Tibial nerve (tissue), 4 donors: ENCODE results near the gene UBR4. TPM values are rescaled to one million over a fixed set of nuclear protein-coding genes. Genes with fewer than 3 reads are reported as not detected.

ENCODE experiments used
- DNase-seq, 2 donors: peaks; one replicate each; pipeline ENCODE4 v3.0.0-alpha.2; 2019; ENCODE audit warnings: low spot score in 2 of 2
- H3K27ac ChIP-seq, 4 donors: fragments of 200-600 bp; sonication (generic) in 3 of 4; one replicate each; pipeline ENCODE4 v1.5.1; 2017 to 2019; ENCODE audit warnings: mild to moderate bottlenecking in 1 of 4
- H3K27me3 ChIP-seq, 2 donors: fragments of 200-600 bp; sonication (generic) in 1 of 2; one replicate each; pipeline versions ENCODE4 v1.5.1 to v1.6.0; 2017 to 2019
- H3K36me3 ChIP-seq, 3 donors: fragments of 200-600 bp; sonication (generic); one replicate each; pipeline ENCODE4 v1.5.1; 2018 to 2019
- H3K4me1 ChIP-seq, 4 donors: fragments of 200-600 bp; sonication (generic) in 3 of 4; one replicate each; pipeline ENCODE4 v1.5.1; 2017 to 2019
- H3K4me3 ChIP-seq, 4 donors: fragments of 200-600 bp; sonication (generic) in 3 of 4; one replicate each; pipeline ENCODE4 v1.5.1; 2017 to 2019; ENCODE audit warnings: mild to moderate bottlenecking in 1 of 4, moderate library complexity in 1 of 4
- H3K9me3 ChIP-seq, 4 donors: fragments of 200-600 bp; sonication (generic) in 3 of 4; one replicate each; pipeline ENCODE4 v1.5.1; 2017 to 2019
- EP300 ChIP-seq, 2 donors: sonication (generic); formaldehyde crosslinking; IDR thresholded peaks; one replicate each; pipeline ENCODE4 v1.6.1; 2017; ENCODE audit warnings: antibody characterized with exemption in 2 of 2, mild to moderate bottlenecking in 1 of 2
- POLR2A ChIP-seq, 2 donors: fragments of 450-650 bp; IDR thresholded peaks; one replicate each; pipeline ENCODE4 v1.6.1; 2017; ENCODE audit warnings: antibody characterized with exemption in 2 of 2, mild to moderate bottlenecking in 2 of 2, moderate library complexity in 2 of 2
- WGBS, 2 donors: methylation state at CpG; one replicate each; pipeline ENCODE4 v1.1.5; 2018; 5-methylcytosine and 5-hydroxymethylcytosine counted together
- total RNA-seq, 4 donors: library from RNA; depleted of rRNA; stranded (reverse); fragments of >200 nt; gene quantifications; one replicate each; pipeline ENCODE4 v1.1.0, GENCODE V29; 2016
- TF ChIP-seq, protein P1 (sequence below), 5 experiments: fragments of 200-600 bp in 3 of 5; fragments of 450-650 bp in 2 of 5; sonication (generic) in 3 of 5; IDR thresholded peaks; one replicate each; pipeline ENCODE4 v1.5.1; 2016 to 2019; ENCODE audit warnings: antibody characterized with exemption in 5 of 5, mild to moderate bottlenecking in 3 of 5, moderate library complexity in 2 of 5

UBR4 gene
- total RNA-seq, 4 donors from 2014 or later: 107 to 190 (median 142) TPM

GRCh38 chr1:19033926-19034680, 176.0 kb downstream of the UBR4 start:
- TF ChIP-seq, protein P1, sequence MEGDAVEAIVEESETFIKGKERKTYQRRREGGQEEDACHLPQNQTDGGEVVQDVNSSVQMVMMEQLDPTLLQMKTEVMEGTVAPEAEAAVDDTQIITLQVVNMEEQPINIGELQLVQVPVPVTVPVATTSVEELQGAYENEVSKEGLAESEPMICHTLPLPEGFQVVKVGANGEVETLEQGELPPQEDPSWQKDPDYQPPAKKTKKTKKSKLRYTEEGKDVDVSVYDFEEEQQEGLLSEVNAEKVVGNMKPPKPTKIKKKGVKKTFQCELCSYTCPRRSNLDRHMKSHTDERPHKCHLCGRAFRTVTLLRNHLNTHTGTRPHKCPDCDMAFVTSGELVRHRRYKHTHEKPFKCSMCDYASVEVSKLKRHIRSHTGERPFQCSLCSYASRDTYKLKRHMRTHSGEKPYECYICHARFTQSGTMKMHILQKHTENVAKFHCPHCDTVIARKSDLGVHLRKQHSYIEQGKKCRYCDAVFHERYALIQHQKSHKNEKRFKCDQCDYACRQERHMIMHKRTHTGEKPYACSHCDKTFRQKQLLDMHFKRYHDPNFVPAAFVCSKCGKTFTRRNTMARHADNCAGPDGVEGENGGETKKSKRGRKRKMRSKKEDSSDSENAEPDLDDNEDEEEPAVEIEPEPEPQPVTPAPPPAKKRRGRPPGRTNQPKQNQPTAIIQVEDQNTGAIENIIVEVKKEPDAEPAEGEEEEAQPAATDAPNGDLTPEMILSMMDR (IDR thresholded peaks at IDR 0.05): no peak
- TF ChIP-seq EP300 (IDR thresholded peaks at IDR 0.05) (no peak), POLR2A (IDR thresholded peaks at IDR 0.05) (no peak)
- no peak for DNase-seq
- no peaks in the 10 kb centered on the region for H3K9me3 ChIP-seq
- peaks cover 0 to 11% (median 0%) of the 10 kb centered on the region in 4 donors for H3K4me1 ChIP-seq
- H3K27ac ChIP-seq: no peak overlapping the region
- WGBS, 2 donors: 80 to 83% methylated on average over 16 to 21 of the region's 22 CpGs
- no peak overlapping the region for H3K4me3 ChIP-seq
- H3K36me3 ChIP-seq: no peaks in the 10 kb centered on the region
- peaks cover 0 to 6% of the 10 kb centered on the region in 2 donors for H3K27me3 ChIP-seq

GRCh38 chr1:19033515-19033839, 176.6 kb downstream of the UBR4 start:
- no peak for DNase-seq

DNA sequence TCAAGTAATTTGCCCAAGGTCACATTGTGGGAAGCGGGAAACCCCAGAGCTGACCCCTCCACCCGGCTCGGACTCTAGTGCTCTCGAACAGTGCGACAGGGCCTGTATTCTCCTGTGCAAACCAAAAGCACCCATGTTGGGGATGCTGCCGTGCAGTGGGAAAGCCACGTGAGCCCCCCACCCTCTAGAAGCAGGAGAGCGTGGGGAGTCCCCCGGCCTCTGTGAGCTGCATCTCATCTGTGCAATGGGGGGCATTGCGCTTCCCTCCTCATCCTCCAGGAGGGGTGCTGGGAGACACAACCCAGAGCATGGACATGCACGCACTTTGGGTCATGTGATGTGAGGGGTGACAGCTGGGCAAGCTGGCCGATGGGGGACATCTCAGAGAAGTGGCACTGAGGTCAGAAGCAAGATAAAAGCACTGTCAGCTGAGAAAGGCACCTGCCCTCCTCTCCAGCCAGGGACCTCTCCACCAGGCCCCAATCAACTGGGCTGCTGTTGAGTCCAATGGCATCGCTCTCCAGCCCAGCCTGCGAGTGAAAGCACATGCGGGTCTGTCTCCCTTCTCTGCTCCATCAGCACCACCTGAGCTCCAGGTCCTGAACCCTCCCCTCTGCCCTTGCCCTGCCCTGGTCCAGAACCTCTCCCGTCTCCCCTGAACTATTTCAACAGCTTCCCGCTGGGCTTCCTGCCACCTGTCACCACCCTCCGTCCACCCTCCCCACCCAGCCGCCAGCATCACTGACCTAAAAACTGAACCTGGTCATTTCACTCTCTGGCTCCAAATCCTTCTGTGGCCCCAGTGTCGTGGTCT, 177.2 kb downstream of the UBR4 start:
- DNase-seq: no peak

More at GRCh38 chr1:19033515-19033839, 176.6 kb downstream of the UBR4 start:
- WGBS, 2 donors: 87 to 91% methylated on average over 8 of the region's 8 CpGs
- Histone ChIP-seq H3K4me1 (peaks cover 0 to 11% (median 0%) of the 10 kb centered on the region in 4 donors), H3K27ac (no peak overlapping the region), H3K36me3 (no peaks in the 10 kb centered on the region), H3K27me3 (peaks cover 0 to 7% of the 10 kb centered on the region in 2 donors), H3K4me3 (no peak overlapping the region), H3K9me3 (no peaks in the 10 kb centered on the region)
- no peak for TF ChIP-seq EP300 (IDR thresholded peaks at IDR 0.05)
- TF ChIP-seq POLR2A (IDR thresholded peaks at IDR 0.05): no peak
- TF ChIP-seq, protein P1 (IDR thresholded peaks at IDR 0.05): no peak

DNA sequence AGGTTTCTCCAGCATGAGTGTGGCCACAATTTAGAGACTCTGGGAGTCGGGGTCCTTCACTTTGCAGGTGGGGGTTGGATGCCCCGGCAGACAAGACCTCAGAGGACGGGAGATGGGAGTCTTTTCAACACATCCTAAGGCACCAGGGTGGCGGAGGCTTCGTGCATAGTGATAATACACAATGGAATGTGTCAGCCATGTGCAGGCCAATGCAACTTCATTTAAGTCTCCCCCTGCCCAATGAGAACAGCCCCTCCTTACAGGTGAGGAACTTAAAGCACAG, 177.7 kb downstream of the UBR4 start:
- peaks cover 0 to 11% (median 0%) of the 10 kb centered on the region in 4 donors for H3K4me1 ChIP-seq
- H3K9me3 ChIP-seq: no peaks in the 10 kb centered on the region
- DNase-seq: no peak
- WGBS, 2 donors: 83 to 89% methylated on average over 4 to 5 of the region's 5 CpGs
- no peaks in the 10 kb centered on the region for H3K36me3 ChIP-seq
- TF ChIP-seq, protein P1 (IDR thresholded peaks at IDR 0.05): no peak
- no peak for TF ChIP-seq POLR2A (IDR thresholded peaks at IDR 0.05)
- TF ChIP-seq EP300 (IDR thresholded peaks at IDR 0.05): no peak
- H3K27me3 ChIP-seq: peaks cover 0 to 14% of the 10 kb centered on the region in 2 donors
- no peak overlapping the region for H3K4me3 ChIP-seq
- no peak overlapping the region for H3K27ac ChIP-seq

More for the DNA sequence above, 177.2 kb downstream of the UBR4 start:
- WGBS, 2 donors: 86 to 89% methylated on average over 18 to 19 of the region's 20 CpGs
- peaks cover 0 to 11% (median 0%) of the 10 kb centered on the region in 4 donors for H3K4me1 ChIP-seq
- H3K36me3 ChIP-seq: no peaks in the 10 kb centered on the region
- H3K27me3 ChIP-seq: peaks cover 0 to 12% of the 10 kb centered on the region in 2 donors
- H3K27ac ChIP-seq: no peak overlapping the region
- TF ChIP-seq, protein P1 (IDR thresholded peaks at IDR 0.05): no peak
- TF ChIP-seq EP300 (IDR thresholded peaks at IDR 0.05): no peak
- no peak for TF ChIP-seq POLR2A (IDR thresholded peaks at IDR 0.05)
- no peak overlapping the region for H3K4me3 ChIP-seq
- H3K9me3 ChIP-seq: no peaks in the 10 kb centered on the region
